Naive thymus-derived CD4-positive, alpha-beta T cell (primary cell): Measurements from ENCODE around the gene C18orf63. TPM values are rescaled to one million over a fixed set of nuclear protein-coding genes. Genes with fewer than 3 reads are reported as not detected.

Experiments used
- ATAC-seq: fragments of 150-1000 bp; cut with Tn5 transposase; 2 replicates; pipeline ENCODE4 v1.10.0; 2021; ENCODE audit warnings: mild to moderate bottlenecking, moderate library complexity
- CTCF ChIA-PET: fragments of 350-600 bp; sonication (Branson Sonifier 250); formaldehyde crosslinking; loops from one replicate; lab custom pipeline; 2021; ENCODE audit warnings: antibody characterized with exemption; lab: Charles Lee
- POLR2A ChIA-PET: fragments of 350-600 bp; sonication (Branson Sonifier 250); formaldehyde crosslinking; loops from one replicate; lab custom pipeline; 2021; ENCODE audit warnings: antibody characterized with exemption, inconsistent platforms; lab: Charles Lee
- DNase-seq, 9 donors: peaks; one replicate each; pipeline versions ENCODE4 v3.0.0 to v3.0.0-alpha.2; 2020 to 2022; ENCODE audit warnings: mixed read lengths in 1 of 9
- H3K27ac ChIP-seq: one replicate; pipeline ENCODE4 v1.7.0; 2013; ENCODE audit warnings: mild to moderate bottlenecking, low read depth, low read length, moderate library complexity
- H3K27me3 ChIP-seq, 2 donors: one replicate each; pipeline ENCODE4 v1.7.0; 2013; ENCODE audit warnings: low read length in 2 of 2, mild to moderate bottlenecking in 2 of 2, moderate library complexity in 2 of 2; ENCODE audit not compliant: control insufficient read depth in 2 of 2, insufficient read depth in 2 of 2
- H3K36me3 ChIP-seq, 3 experiments: 1 replicate in 2 of 3; 2 replicates in 1 of 3; pipeline ENCODE4 v1.7.0; 2013; ENCODE audit warnings: low read length in 3 of 3, mild to moderate bottlenecking in 3 of 3, moderate library complexity in 1 of 3; ENCODE audit not compliant: insufficient read depth in 3 of 3, control insufficient read depth in 2 of 3
- H3K4me1 ChIP-seq, 2 donors: one replicate each; pipeline ENCODE4 v1.7.0; 2013; ENCODE audit warnings: low read length in 2 of 2, mild to moderate bottlenecking in 2 of 2, moderate library complexity in 1 of 2; ENCODE audit not compliant: control insufficient read depth in 2 of 2, insufficient read depth in 2 of 2
- H3K4me3 ChIP-seq: 2 replicates; pipeline ENCODE4 v1.7.0; 2013; ENCODE audit warnings: mild to moderate bottlenecking, low read length
- H3K9me3 ChIP-seq, 3 experiments: 1 replicate in 2 of 3; 2 replicates in 1 of 3; pipeline ENCODE4 v1.7.0; 2013; ENCODE audit warnings: low read length in 3 of 3; ENCODE audit not compliant: control insufficient read depth in 2 of 3
- H3K27ac Mint-ChIP-seq, 9 donors: one replicate each; pipeline ENCODE4 v1.8.0; 2020 to 2022; ENCODE audit warnings: mixed read lengths in 9 of 9, mild to moderate bottlenecking in 8 of 9, moderate library complexity in 5 of 9, inconsistent platforms in 2 of 9
- H3K27me3 Mint-ChIP-seq, 5 donors: one replicate each; pipeline ENCODE4 v1.8.0; 2021 to 2022; ENCODE audit warnings: mixed read lengths in 5 of 5, mild to moderate bottlenecking in 1 of 5
- H3K36me3 Mint-ChIP-seq, 5 donors: one replicate each; pipeline ENCODE4 v1.8.0; 2020 to 2022; ENCODE audit warnings: mixed read lengths in 5 of 5, mild to moderate bottlenecking in 3 of 5, inconsistent platforms in 1 of 5
- H3K4me1 Mint-ChIP-seq, 7 donors: one replicate each; pipeline ENCODE4 v1.8.0; 2020 to 2022; ENCODE audit warnings: mixed read lengths in 7 of 7, mild to moderate bottlenecking in 3 of 7, inconsistent platforms in 1 of 7
- H3K4me3 Mint-ChIP-seq, 10 donors: one replicate each; pipeline ENCODE4 v1.8.0; 2020 to 2022; ENCODE audit warnings: mild to moderate bottlenecking in 10 of 10, mixed read lengths in 10 of 10, moderate library complexity in 6 of 10, inconsistent platforms in 2 of 10
- H3K9me3 Mint-ChIP-seq, 11 donors: one replicate each; pipeline ENCODE4 v1.8.0; 2020 to 2022; ENCODE audit warnings: mixed read lengths in 11 of 11, mild to moderate bottlenecking in 4 of 11, inconsistent platforms in 1 of 11, moderate library complexity in 1 of 11
- intact Hi-C, 2 donors: fragments of 100-400 bp; cut with micrococcal nuclease; formaldehyde crosslinking; loops; one replicate each; pipeline ENCODE4 v1.15.1; 2023
- polyA plus RNA-seq, 2 donors: library from polyadenylated mRNA; unstranded; fragments of 300-500 nt; fragmentation: Illumina TruSeq; gene quantifications; one replicate each; pipeline ENCODE4 v1.2.3, GENCODE V29; 2021
- total RNA-seq, 6 experiments: library from RNA in 5 of 6; stranded (reverse) in 5 of 6; gene quantifications; 1 replicate in 5 of 6; 2 replicates in 1 of 6; pipeline ENCODE4 v1.2.3 and lab custom pipeline; 2021 to 2026

The C18orf63 gene
- total and polyA plus RNA-seq, 7 experiments from 2014 or later = not detected

DNA sequence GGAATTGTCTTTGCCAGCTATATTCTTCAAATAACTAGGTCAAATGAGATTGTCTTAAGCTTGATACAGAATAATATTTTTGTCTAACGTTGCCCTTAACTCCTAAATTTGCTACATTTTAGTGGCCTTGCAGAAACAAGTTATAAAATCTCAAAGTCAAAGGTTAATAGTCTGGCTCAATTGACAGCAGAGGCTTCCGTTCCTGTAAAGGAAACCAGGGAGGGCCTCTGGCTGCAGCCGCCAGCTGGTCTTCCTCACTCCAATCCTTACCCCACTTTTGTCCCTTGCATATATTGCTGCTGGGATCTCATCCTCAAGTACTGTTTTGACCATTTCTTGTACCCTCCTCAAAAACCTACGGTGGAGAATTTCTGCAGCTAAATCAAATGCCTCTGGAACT is 40.9 kb upstream of the C18orf63 start:
- CTCF ChIA-PET = no interaction called here
- peaks cover 0 to 4% (median 0%) of the 10 kb centered on the region in 7 donors for H3K4me1 Mint-ChIP-seq
- no peak for DNase-seq
- peaks cover 0 to 27% (median 16%) of the 10 kb centered on the region in 5 donors for H3K36me3 Mint-ChIP-seq
- no peak for ATAC-seq
- no peak overlapping the region for H3K4me3 Mint-ChIP-seq
- H3K4me1 ChIP-seq = no peaks in the 10 kb centered on the region
- H3K27ac ChIP-seq = no peak overlapping the region
- no peaks in the 10 kb centered on the region for H3K27me3 Mint-ChIP-seq
- H3K4me3 ChIP-seq = no peak overlapping the region
- no peaks in the 10 kb centered on the region for H3K36me3 ChIP-seq
- no peaks in the 10 kb centered on the region for H3K9me3 ChIP-seq
- POLR2A ChIA-PET = interaction anchor here (0.8 kb wide), 1 partner anchor 17 kb away, joined by 3 read pairs; the partner anchor contains the start of gene CYB5A
- H3K27ac Mint-ChIP-seq = no peak overlapping the region
- H3K9me3 Mint-ChIP-seq = no peaks in the 10 kb centered on the region
- no peaks in the 10 kb centered on the region for H3K27me3 ChIP-seq
- intact Hi-C loops = no loop called here

DNA sequence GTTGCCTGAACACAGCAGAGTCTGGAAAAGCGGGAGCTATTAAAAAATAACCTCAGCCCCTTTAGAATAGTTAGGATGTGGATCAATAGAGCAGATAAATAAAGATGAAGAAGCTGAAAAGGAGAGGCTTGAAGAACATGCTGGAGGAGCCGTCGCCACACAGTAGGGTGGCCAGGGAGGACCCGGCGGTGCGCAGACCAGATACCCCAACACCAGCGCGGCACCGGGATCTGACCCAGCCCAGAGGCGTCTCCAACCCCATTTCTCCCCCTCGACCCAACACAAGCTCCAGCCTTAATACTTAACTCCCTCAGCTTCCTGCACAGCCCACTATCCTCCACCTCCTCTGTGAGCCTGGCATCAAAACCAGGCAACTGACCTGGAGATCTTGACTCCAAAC is 39.9 kb upstream of the C18orf63 start:
- no peaks in the 10 kb centered on the region for H3K9me3 ChIP-seq
- intact Hi-C loops = no loop called here
- Mint-ChIP-seq H3K27me3 (no peaks in the 10 kb centered on the region), H3K4me1 (peaks cover 0 to 4% (median 1%) of the 10 kb centered on the region in 7 donors), H3K4me3 (no peak overlapping the region), H3K36me3 (peaks cover 0 to 24% (median 18%) of the 10 kb centered on the region in 5 donors), H3K27ac (no peak overlapping the region), H3K9me3 (no peaks in the 10 kb centered on the region)
- ChIA-PET POLR2A (interaction anchor here (0.8 kb wide), 1 partner anchor 16 kb away, joined by 3 read pairs; the partner anchor contains the start of gene CYB5A), CTCF (no interaction called here)
- ATAC-seq = no peak
- H3K27me3 ChIP-seq = no peaks in the 10 kb centered on the region
- no peak overlapping the region for H3K27ac ChIP-seq
- DNase-seq = no peak
- no peaks in the 10 kb centered on the region for H3K36me3 ChIP-seq
- H3K4me1 ChIP-seq = no peaks in the 10 kb centered on the region
- no peak overlapping the region for H3K4me3 ChIP-seq

- POLR2A ChIA-PET = no interaction called here
- peaks cover 0 to 11% (median 7%) of the 10 kb centered on the region in 7 donors for H3K4me1 Mint-ChIP-seq
- peaks cover 0 to 27% (median 18%) of the 10 kb centered on the region in 5 donors for H3K36me3 Mint-ChIP-seq
- no peaks in the 10 kb centered on the region for H3K27me3 Mint-ChIP-seq
- no peak overlapping the region for H3K4me3 Mint-ChIP-seq
- ATAC-seq = no peak
- Histone ChIP-seq H3K27ac (no peak overlapping the region), H3K4me3 (no peak overlapping the region), H3K27me3 (no peaks in the 10 kb centered on the region), H3K4me1 (no peaks in the 10 kb centered on the region), H3K9me3 (no peaks in the 10 kb centered on the region), H3K36me3 (no peaks in the 10 kb centered on the region)
- no peak overlapping the region for H3K27ac Mint-ChIP-seq
- intact Hi-C loops = no loop called here
- no peak for DNase-seq
- CTCF ChIA-PET = no interaction called here
- H3K9me3 Mint-ChIP-seq = no peaks in the 10 kb centered on the region
These were observed 39.0 kb upstream of the C18orf63 start for GRCh38 chr18:74276609-74277008.

DNA sequence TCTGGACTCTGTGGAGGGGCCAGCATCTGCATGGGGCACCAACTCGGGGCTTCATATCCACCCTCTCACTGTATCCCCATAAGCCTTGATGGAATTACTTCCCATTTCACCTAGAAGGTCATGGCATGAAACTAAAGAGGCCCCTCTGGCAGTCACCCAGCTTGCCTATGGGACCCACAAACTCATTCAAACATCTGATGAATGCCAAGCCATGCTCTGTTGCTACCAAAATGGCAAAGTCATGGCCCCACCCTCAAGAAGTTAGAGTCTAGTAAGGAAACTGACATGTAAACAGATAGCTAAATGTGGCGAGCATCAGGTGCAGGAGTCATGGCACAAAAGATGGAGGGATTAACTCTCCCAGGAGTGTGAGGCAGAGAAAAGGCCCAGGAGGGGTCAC is 38.3 kb upstream of the C18orf63 start:
- ATAC-seq (no peak), DNase-seq (no peak)
- Histone ChIP-seq H3K4me1 (peaks cover 0 to 4% of the 10 kb centered on the region in 2 donors), H3K4me3 (no peak overlapping the region), H3K9me3 (no peaks in the 10 kb centered on the region), H3K27ac (no peak overlapping the region), H3K36me3 (no peaks in the 10 kb centered on the region), H3K27me3 (no peaks in the 10 kb centered on the region)
- Mint-ChIP-seq H3K36me3 (peaks cover 0 to 28% (median 18%) of the 10 kb centered on the region in 5 donors), H3K4me1 (peaks cover 4 to 17% (median 14%) of the 10 kb centered on the region in 7 donors), H3K27ac (peak overlapping the region in 1 of 9 donors; percentile 68), H3K9me3 (no peaks in the 10 kb centered on the region), H3K4me3 (no peak overlapping the region), H3K27me3 (no peaks in the 10 kb centered on the region)
- intact Hi-C loops = no loop called here
- POLR2A ChIA-PET = no interaction called here
- CTCF ChIA-PET = no interaction called here

GRCh38 chr18:74278058-74278457 is 37.6 kb upstream of the C18orf63 start:
- Mint-ChIP-seq H3K4me3 (no peak overlapping the region), H3K27ac (no peak overlapping the region), H3K36me3 (peaks cover 0 to 29% (median 18%) of the 10 kb centered on the region in 5 donors), H3K27me3 (no peaks in the 10 kb centered on the region), H3K4me1 (peaks cover 12 to 25% (median 22%) of the 10 kb centered on the region in 7 donors), H3K9me3 (no peaks in the 10 kb centered on the region)
- DNase-seq (no peak), ATAC-seq (no peak)
- ChIA-PET POLR2A (no interaction called here), CTCF (no interaction called here)
- no peak overlapping the region for H3K27ac ChIP-seq
- no peaks in the 10 kb centered on the region for H3K9me3 ChIP-seq
- no peaks in the 10 kb centered on the region for H3K36me3 ChIP-seq
- H3K4me1 ChIP-seq = peaks cover 0 to 7% of the 10 kb centered on the region in 2 donors
- no peaks in the 10 kb centered on the region for H3K27me3 ChIP-seq
- H3K4me3 ChIP-seq = no peak overlapping the region
- intact Hi-C loops = no loop called here

- Mint-ChIP-seq H3K9me3 (peaks cover 0 to 2% (median 0%) of the 10 kb centered on the region in 11 donors), H3K36me3 (peaks cover 0 to 32% (median 18%) of the 10 kb centered on the region in 5 donors), H3K4me1 (peaks cover 15 to 30% (median 27%) of the 10 kb centered on the region in 7 donors), H3K27ac (no peak overlapping the region), H3K4me3 (no peak overlapping the region), H3K27me3 (no peaks in the 10 kb centered on the region)
- peaks cover 0 to 7% of the 10 kb centered on the region in 2 donors for H3K4me1 ChIP-seq
- CTCF ChIA-PET = no interaction called here
- H3K9me3 ChIP-seq = no peaks in the 10 kb centered on the region
- no peaks in the 10 kb centered on the region for H3K27me3 ChIP-seq
- H3K27ac ChIP-seq = no peak overlapping the region
- DNase-seq = no peak
- ATAC-seq = no peak
- no peaks in the 10 kb centered on the region for H3K36me3 ChIP-seq
- intact Hi-C loops = no loop called here
- no peak overlapping the region for H3K4me3 ChIP-seq
- POLR2A ChIA-PET = no interaction called here
These were observed 36.7 kb upstream of the C18orf63 start for GRCh38 chr18:74278983-74279382.
